ENCODE data around the gene HAVCR2.

The HAVCR2 gene

DNA sequence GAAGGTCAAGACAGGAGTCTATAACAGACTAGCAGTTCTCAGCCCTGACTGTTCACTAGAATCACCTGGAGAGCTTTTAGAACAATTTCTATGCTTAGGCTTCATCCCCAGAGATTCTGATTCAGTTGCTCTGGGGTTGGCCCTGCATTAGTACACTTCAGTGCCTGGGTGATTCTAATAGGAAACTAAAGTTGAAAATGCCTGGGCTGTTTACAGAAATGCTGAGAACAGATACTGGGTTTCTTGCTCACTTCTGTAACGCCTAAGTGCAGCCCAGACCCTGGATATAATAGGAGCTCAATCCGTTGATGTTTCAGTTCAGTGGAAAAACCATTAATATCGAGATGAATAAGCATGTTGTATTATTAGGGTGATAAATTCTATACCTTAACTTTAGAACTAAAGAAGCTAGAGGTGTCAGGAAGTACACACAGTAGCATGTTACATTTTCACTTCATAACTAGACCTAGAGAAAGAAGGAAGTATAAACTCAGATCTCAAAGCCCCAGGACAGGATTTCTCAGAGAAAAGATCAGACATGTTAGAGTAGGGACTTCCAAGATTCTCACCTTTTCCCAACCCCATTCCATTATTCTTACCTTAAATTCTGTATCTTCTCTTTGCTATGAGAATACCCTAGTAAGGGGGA, 20.4 kb downstream of the HAVCR2 start:
- no peak overlapping the region for H3K4me3 ChIP-seq (ENCODE audit: low read depth, low read length)
- TF ChIP-seq, protein P1, sequence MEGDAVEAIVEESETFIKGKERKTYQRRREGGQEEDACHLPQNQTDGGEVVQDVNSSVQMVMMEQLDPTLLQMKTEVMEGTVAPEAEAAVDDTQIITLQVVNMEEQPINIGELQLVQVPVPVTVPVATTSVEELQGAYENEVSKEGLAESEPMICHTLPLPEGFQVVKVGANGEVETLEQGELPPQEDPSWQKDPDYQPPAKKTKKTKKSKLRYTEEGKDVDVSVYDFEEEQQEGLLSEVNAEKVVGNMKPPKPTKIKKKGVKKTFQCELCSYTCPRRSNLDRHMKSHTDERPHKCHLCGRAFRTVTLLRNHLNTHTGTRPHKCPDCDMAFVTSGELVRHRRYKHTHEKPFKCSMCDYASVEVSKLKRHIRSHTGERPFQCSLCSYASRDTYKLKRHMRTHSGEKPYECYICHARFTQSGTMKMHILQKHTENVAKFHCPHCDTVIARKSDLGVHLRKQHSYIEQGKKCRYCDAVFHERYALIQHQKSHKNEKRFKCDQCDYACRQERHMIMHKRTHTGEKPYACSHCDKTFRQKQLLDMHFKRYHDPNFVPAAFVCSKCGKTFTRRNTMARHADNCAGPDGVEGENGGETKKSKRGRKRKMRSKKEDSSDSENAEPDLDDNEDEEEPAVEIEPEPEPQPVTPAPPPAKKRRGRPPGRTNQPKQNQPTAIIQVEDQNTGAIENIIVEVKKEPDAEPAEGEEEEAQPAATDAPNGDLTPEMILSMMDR (IDR thresholded peaks at IDR 0.05; ENCODE audit: low read depth, low read length): no peak

- TF ChIP-seq, protein P1 (IDR thresholded peaks at IDR 0.05; ENCODE audit: low read depth, low read length): no peak
- H3K4me3 ChIP-seq (ENCODE audit: low read depth, low read length): no peak overlapping the region
Observed at GRCh38 chr5:157086751-157087359, 22.0 kb downstream of the HAVCR2 start.

DNA sequence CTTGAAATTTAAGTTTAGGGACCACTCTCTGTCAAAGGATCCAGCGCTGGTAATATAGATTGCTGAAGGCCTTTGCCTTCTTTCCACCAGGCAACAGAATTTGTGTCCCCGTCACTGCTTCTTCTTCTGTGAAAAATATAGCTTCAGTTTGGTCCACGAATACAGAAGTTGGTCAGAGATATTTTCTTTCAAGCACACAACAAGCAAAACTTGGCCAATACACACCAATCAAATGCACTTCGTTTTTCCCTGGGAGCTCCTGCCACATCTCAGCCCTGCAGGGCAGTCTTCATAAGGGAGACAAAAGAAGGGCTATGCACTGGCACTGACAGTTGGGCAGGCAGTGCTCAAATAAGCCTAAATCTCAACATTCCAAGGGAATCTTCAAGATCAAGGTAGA, 22.9 kb downstream of the HAVCR2 start:
- H3K4me3 ChIP-seq (ENCODE audit: low read depth, low read length): no peak overlapping the region
- TF ChIP-seq, protein P1 (IDR thresholded peaks at IDR 0.05; ENCODE audit: low read depth, low read length): no peak

- TF ChIP-seq, protein P1 (IDR thresholded peaks at IDR 0.05; ENCODE audit: low read depth, low read length): no peak
- no peak overlapping the region for H3K4me3 ChIP-seq (ENCODE audit: low read depth, low read length)
Observed at GRCh38 chr5:157080286-157080685, 28.6 kb downstream of the HAVCR2 start.

DNA sequence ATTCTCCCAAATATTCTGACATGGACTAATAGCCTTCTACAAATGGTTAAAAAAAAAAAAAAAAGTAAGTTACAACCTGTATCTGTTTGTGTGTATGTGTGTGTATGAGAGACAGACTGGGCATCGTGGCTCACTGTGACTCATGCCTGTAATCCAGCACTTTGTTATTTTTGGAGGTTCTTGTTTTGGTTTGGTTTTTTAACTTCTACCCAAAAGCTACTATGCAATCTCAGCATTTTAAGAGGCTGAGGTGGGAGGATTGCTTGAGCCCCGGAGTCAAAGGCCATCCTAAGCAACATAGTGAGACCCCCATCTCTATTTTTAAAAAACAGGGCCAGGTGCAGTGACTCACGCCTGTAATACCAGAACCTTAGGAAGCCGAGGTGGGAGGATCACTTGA, 32.3 kb downstream of the HAVCR2 start:
- no peak overlapping the region for H3K4me3 ChIP-seq (ENCODE audit: low read depth, low read length)
- TF ChIP-seq, protein P1 (IDR thresholded peaks at IDR 0.05; ENCODE audit: low read depth, low read length): no peak

DNA sequence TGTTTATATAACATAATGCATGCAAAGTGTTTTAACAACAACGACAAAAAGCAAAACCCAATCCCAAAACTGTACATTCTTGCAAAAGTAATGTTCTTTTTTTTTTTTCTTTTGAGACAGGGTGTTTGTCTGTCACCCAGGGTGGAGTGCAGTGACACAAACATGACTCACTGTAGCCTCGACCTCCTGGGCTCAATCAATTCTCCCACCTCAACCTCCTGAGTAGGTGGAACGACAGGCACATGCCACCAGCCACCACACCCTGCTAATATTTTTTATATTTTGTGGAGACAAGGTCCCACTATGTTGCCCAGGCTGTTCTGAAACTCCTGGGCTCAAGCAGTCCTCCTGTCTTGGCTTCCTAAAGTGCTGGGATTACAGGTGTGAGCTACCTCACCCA, 36.3 kb downstream of the HAVCR2 start:
- H3K4me3 ChIP-seq (ENCODE audit: low read depth, low read length): no peak overlapping the region
- TF ChIP-seq, protein P1 (IDR thresholded peaks at IDR 0.05; ENCODE audit: low read depth, low read length): no peak

DNA sequence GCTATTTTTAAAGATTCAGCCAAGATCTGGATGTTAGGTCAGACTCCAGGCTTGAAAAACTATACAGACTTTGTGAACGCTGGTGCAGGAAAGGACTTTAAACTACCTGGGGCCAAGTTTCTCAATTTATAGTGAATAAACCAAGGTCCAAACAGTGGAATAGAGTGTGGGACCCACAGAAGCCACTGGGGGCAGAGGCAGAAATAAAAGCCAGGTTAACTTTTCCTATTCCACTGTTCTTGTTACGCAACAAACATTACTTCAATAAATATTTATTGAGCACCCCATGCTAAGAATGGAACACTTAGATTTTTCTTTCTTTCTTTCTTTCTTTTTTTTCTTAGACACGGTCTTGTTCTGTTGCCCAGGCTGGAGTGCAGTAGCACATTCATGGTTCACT, 38.9 kb downstream of the HAVCR2 start:
- TF ChIP-seq, protein P1 (IDR thresholded peaks at IDR 0.05; ENCODE audit: low read depth, low read length): no peak
- no peak overlapping the region for H3K4me3 ChIP-seq (ENCODE audit: low read depth, low read length)
